GM23248 (cell line): ENCODE data around the gene GUCA2B. TPM values are rescaled to one million over a fixed set of nuclear protein-coding genes. Genes with fewer than 3 reads are reported as not detected.
A peak's percentile ranks its signal among the peaks of the same experiment; 100 is the strongest.

Experiments used
- DNase-seq: peaks from one replicate; pipeline ENCODE4 v3.0.0-alpha.2; 2015
- H2AFZ ChIP-seq: fragments of 200-600 bp; sonication (generic); 2 replicates; pipeline ENCODE4 v1.6.1; 2016; ENCODE audit warnings: antibody characterized with exemption
- H3F3A ChIP-seq: fragments of 200-600 bp; sonication (generic); 2 replicates; pipeline ENCODE4 v1.6.1; 2016; ENCODE audit warnings: mild to moderate bottlenecking, antibody characterized with exemption, mixed run types; ENCODE audit not compliant: insufficient read depth
- H3K27ac ChIP-seq: fragments of 200-600 bp; sonication (generic); 2 replicates; pipeline ENCODE4 v1.5.1; 2016; ENCODE audit warnings: mild to moderate bottlenecking
- H3K27me3 ChIP-seq: fragments of 200-600 bp; sonication (generic); replicated peaks from 2 replicates; pipeline ENCODE4 v1.6.1; 2016; ENCODE audit warnings: mild to moderate bottlenecking; ENCODE audit not compliant: insufficient read depth
- H3K36me3 ChIP-seq: fragments of 200-600 bp; sonication (generic); 2 replicates; pipeline ENCODE4 v1.6.1; 2016; ENCODE audit warnings: low read depth, mild to moderate bottlenecking
- H3K4me1 ChIP-seq: fragments of 200-600 bp; sonication (generic); 2 replicates; pipeline ENCODE4 v1.6.1; 2016; ENCODE audit warnings: mild to moderate bottlenecking; ENCODE audit not compliant: insufficient read depth
- H3K4me2 ChIP-seq: fragments of 200-600 bp; sonication (generic); one replicate; pipeline ENCODE4 v1.6.1; 2016; ENCODE audit warnings: mild to moderate bottlenecking; ENCODE audit not compliant: unreplicated experiment
- H3K4me3 ChIP-seq: fragments of 200-600 bp; sonication (generic); 2 replicates; pipeline ENCODE4 v1.5.1; 2016; ENCODE audit warnings: mild to moderate bottlenecking
- H3K79me2 ChIP-seq: fragments of 200-600 bp; sonication (generic); 2 replicates; pipeline ENCODE4 v1.6.1; 2016; ENCODE audit warnings: mild to moderate bottlenecking; ENCODE audit not compliant: insufficient read depth
- H3K9ac ChIP-seq: fragments of 200-600 bp; sonication (generic); 2 replicates; pipeline ENCODE4 v1.6.1; 2016; ENCODE audit warnings: mild to moderate bottlenecking
- H3K9me2 ChIP-seq: fragments of 200-600 bp; sonication (generic); 2 replicates; pipeline ENCODE4 v1.6.1; 2016; ENCODE audit warnings: mixed run types, mild to moderate bottlenecking, moderate library complexity; ENCODE audit not compliant: insufficient read depth
- H3K9me3 ChIP-seq: fragments of 200-600 bp; sonication (generic); one replicate; pipeline ENCODE4 v1.6.1; 2017; ENCODE audit warnings: low read depth
- H4K20me1 ChIP-seq: fragments of 200-600 bp; sonication (generic); 2 replicates; pipeline ENCODE4 v1.6.0; 2016; ENCODE audit not compliant: insufficient read depth
- EZH2 ChIP-seq: fragments of 200-600 bp; sonication (generic); IDR thresholded peaks from 2 replicates; pipeline ENCODE4 v1.6.1; 2018; ENCODE audit warnings: antibody characterized with exemption, mild to moderate bottlenecking; ENCODE audit not compliant: insufficient read depth, poor library complexity, severe bottlenecking
- EZH2phosphoT487 ChIP-seq: fragments of 200-600 bp; sonication (generic); IDR thresholded peaks from 2 replicates; pipeline ENCODE4 v1.6.1; 2018; ENCODE audit warnings: antibody characterized with exemption, moderate library complexity, mild to moderate bottlenecking, low read depth; ENCODE audit not compliant: insufficient read depth
- whole genome bisulfite sequencing, 2 experiments: methylation state at CpG; one replicate each; pipeline ENCODE4 v1.1.6; 2015 to 2017; ENCODE audit warnings: low lambda C conversion rate in 2 of 2, low coverage in 1 of 2; ENCODE audit errors: missing lambda C conversion rate in 2 of 2; 5-methylcytosine and 5-hydroxymethylcytosine counted together
- in situ Hi-C: fragments of 300-500 bp; cut with MboI; formaldehyde crosslinking; loops from 2 replicates; pipeline ENCODE4 v1.15.0; 2020
- polyA plus RNA-seq: library from polyadenylated mRNA; unstranded; fragments of >200 nt; fragmentation: Nextera tagmentation; extraction: Ambion mirVana; gene quantifications from 2 replicates; pipeline ENCODE4 v1.2.1, GENCODE V29; 2016
- total RNA-seq: library from RNA; depleted of rRNA; stranded (reverse); fragments of >200 nt; shearing (Covaris generic); gene quantifications from 2 replicates; pipeline ENCODE4 v1.2.3, GENCODE V29; 2014

GUCA2B gene
- total and polyA plus RNA-seq, 2 experiments from 2014 or later = not detected

DNA sequence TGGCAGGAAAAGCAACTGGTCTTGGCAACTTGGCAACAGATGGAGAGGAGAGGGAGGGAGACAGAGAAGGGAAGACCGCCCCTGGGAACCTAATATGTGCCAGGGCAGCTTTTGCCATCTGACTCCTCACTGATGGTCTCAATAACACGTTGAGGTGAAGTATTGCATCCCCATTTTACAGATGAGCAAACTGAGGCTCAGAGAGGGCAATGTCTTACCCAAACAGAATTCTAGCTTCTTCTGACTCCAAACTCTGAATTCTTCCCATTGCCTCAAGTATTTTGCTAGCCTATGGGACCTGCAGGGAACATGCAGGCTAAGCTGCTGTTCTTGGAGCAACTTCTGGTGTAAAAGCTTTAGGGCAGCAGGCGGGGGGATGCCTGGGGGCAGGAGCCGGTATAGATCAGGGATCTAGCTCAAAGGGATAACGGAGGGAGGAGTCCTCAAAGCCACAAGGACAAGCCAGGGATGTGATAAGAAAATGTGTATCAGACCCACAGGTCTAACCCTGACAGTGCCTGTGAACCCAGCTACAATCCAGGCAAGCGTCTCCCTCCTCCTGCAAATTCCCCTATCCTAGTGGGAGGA, 18.6 kb downstream of the GUCA2B start:
- Histone ChIP-seq H3K79me2 (no peaks in the 10 kb centered on the region), H3K4me1 (peaks cover 15% of the 10 kb centered on the region), H3K9ac (no peak overlapping the region), H3K9me3 (no peaks in the 10 kb centered on the region), H3K36me3 (no peaks in the 10 kb centered on the region), H4K20me1 (no peaks in the 10 kb centered on the region), H3K4me2 (no peak overlapping the region), H3K27me3 (no peaks in the 10 kb centered on the region), H3F3A (peaks cover 20% of the 10 kb centered on the region), H3K4me3 (no peak overlapping the region), H3K9me2 (no peaks in the 10 kb centered on the region), H2AFZ (no peak overlapping the region), H3K27ac (no peak overlapping the region)
- no peak for TF ChIP-seq EZH2phosphoT487
- no peak for TF ChIP-seq EZH2
- WGBS, 2 experiments = 58 to 72% methylated on average over 6 of the region's 6 CpGs
- in situ Hi-C loops = no loop called here
- DNase-seq = no peak

- no peak for DNase-seq
Observed at GRCh38 chr1:42172381-42173133, 19.3 kb downstream of the GUCA2B start.

GRCh38 chr1:42173155-42173933, 20.1 kb downstream of the GUCA2B start:
- Histone ChIP-seq H3K36me3 (no peaks in the 10 kb centered on the region), H4K20me1 (no peaks in the 10 kb centered on the region), H3K79me2 (no peaks in the 10 kb centered on the region), H3K27ac (no peak overlapping the region), H3K27me3 (no peaks in the 10 kb centered on the region), H3K4me1 (peaks cover 23% of the 10 kb centered on the region), H3K4me3 (no peak overlapping the region), H3K9me2 (no peaks in the 10 kb centered on the region), H2AFZ (no peak overlapping the region), H3K9me3 (no peaks in the 10 kb centered on the region), H3K9ac (no peak overlapping the region), H3F3A (peaks cover 32% of the 10 kb centered on the region), H3K4me2 (no peak overlapping the region)
- DNase-seq = peak; percentile 55
- in situ Hi-C loops = no loop called here
- no peak for TF ChIP-seq EZH2
- no peak for TF ChIP-seq EZH2phosphoT487
- 30 to 33% methylated on average over 9 of the region's 9 CpGs for WGBS, 2 experiments

More at GRCh38 chr1:42172381-42173133, 19.3 kb downstream of the GUCA2B start:
- 42 to 45% methylated on average over 15 of the region's 15 CpGs for WGBS, 2 experiments
- Histone ChIP-seq H3F3A (peaks cover 25% of the 10 kb centered on the region), H4K20me1 (no peaks in the 10 kb centered on the region), H3K9ac (no peak overlapping the region), H2AFZ (no peak overlapping the region), H3K79me2 (no peaks in the 10 kb centered on the region), H3K9me2 (no peaks in the 10 kb centered on the region), H3K4me3 (no peak overlapping the region), H3K4me2 (no peak overlapping the region), H3K36me3 (no peaks in the 10 kb centered on the region), H3K27me3 (no peaks in the 10 kb centered on the region), H3K4me1 (peaks cover 19% of the 10 kb centered on the region), H3K9me3 (no peaks in the 10 kb centered on the region), H3K27ac (no peak overlapping the region)
- TF ChIP-seq EZH2phosphoT487 (no peak), EZH2 (no peak)
- in situ Hi-C loops = no loop called here

GRCh38 chr1:42173961-42174735, 20.9 kb downstream of the GUCA2B start:
- H3K79me2 ChIP-seq = no peaks in the 10 kb centered on the region
- no peaks in the 10 kb centered on the region for H3K27me3 ChIP-seq
- H4K20me1 ChIP-seq = no peaks in the 10 kb centered on the region
- WGBS, 2 experiments = 31 to 33% methylated on average over 8 of the region's 8 CpGs
- peak overlapping the region; percentile 11 for H3K4me2 ChIP-seq
- H3K9ac ChIP-seq = no peak overlapping the region
- in situ Hi-C loops = no loop called here
- H3F3A ChIP-seq = peaks cover 37% of the 10 kb centered on the region
- no peak overlapping the region for H2AFZ ChIP-seq
- peaks cover 28% of the 10 kb centered on the region for H3K4me1 ChIP-seq
- TF ChIP-seq EZH2phosphoT487 (no peak), EZH2 (no peak)
- H3K36me3 ChIP-seq = no peaks in the 10 kb centered on the region
- H3K9me3 ChIP-seq = no peaks in the 10 kb centered on the region
- H3K4me3 ChIP-seq = no peak overlapping the region
- H3K27ac ChIP-seq = 0 out of 2 replicates have a peak overlapping the region, but pooled peaks have one; percentile 11
- no peaks in the 10 kb centered on the region for H3K9me2 ChIP-seq
- peak; percentile 75 for DNase-seq
